Ecto neural progenitor cell (in vitro differentiated cells): Measurements from ENCODE around the gene CAMKK2.
A peak's percentile ranks its signal among the peaks of the same experiment; 100 is the strongest.
"Not testable (repeated sequence)": the region's sequence is repeated elsewhere in the genome, so short reads cannot be mapped to it uniquely, and the experiment has no call there.

ENCODE experiments used
- DNase-seq: peaks from one replicate; pipeline ENCODE4 v3.0.0-alpha.2; 2018; ENCODE audit warnings: low spot score

CAMKK2 gene

GRCh38 chr12:121245951-121246350 lies 50.6 kb downstream of the CAMKK2 start:
- no peak for DNase-seq

GRCh38 chr12:121245031-121245430 lies 51.5 kb downstream of the CAMKK2 start:
- no peak for DNase-seq

GRCh38 chr12:121241156-121241970 lies 55.1 kb downstream of the CAMKK2 start:
- no peak for DNase-seq

GRCh38 chr12:121240484-121241101 lies 55.9 kb downstream of the CAMKK2 start:
- peak; percentile 59 for DNase-seq

GRCh38 chr12:121240062-121240420 lies 56.5 kb downstream of the CAMKK2 start:
- DNase-seq = no peak

- DNase-seq = no peak
These were observed 57.0 kb downstream of the CAMKK2 start for GRCh38 chr12:121239351-121240061.

- DNase-seq = peak; percentile 62
These were observed 57.7 kb downstream of the CAMKK2 start for GRCh38 chr12:121238604-121239350.

GRCh38 chr12:121238086-121238485 lies 58.4 kb downstream of the CAMKK2 start:
- DNase-seq = no peak

- DNase-seq = no peak
These were observed 59.1 kb downstream of the CAMKK2 start for GRCh38 chr12:121237415-121237814.

- no peak for DNase-seq
These were observed 59.7 kb downstream of the CAMKK2 start for GRCh38 chr12:121236776-121237175.

- DNase-seq = no peak
These were observed 62.9 kb downstream of the CAMKK2 start for GRCh38 chr12:121233628-121234020.

- no peak for DNase-seq
These were observed 63.4 kb downstream of the CAMKK2 start for GRCh38 chr12:121232977-121233627.

GRCh38 chr12:121232163-121232562 lies 64.3 kb downstream of the CAMKK2 start:
- DNase-seq = no peak

GRCh38 chr12:121230538-121230907 lies 66.0 kb downstream of the CAMKK2 start:
- no peak for DNase-seq

GRCh38 chr12:121229826-121230537 lies 66.5 kb downstream of the CAMKK2 start:
- peak; percentile 90 for DNase-seq

GRCh38 chr12:121228919-121229665 lies 67.4 kb downstream of the CAMKK2 start:
- DNase-seq = no peak

- no peak for DNase-seq
These were observed 69.2 kb downstream of the CAMKK2 start for GRCh38 chr12:121227294-121227693.

- DNase-seq = not testable (repeated sequence)
These were observed 69.6 kb downstream of the CAMKK2 start for GRCh38 chr12:121226871-121227270.

- DNase-seq = no peak
These were observed 70.1 kb downstream of the CAMKK2 start for GRCh38 chr12:121226399-121226798.

- no peak for DNase-seq
These were observed 71.9 kb downstream of the CAMKK2 start for GRCh38 chr12:121224591-121224990.
